H9 (cell line): ENCODE measurements around the gene FARSB. TPM values are rescaled to one million over a fixed set of nuclear protein-coding genes. Genes with fewer than 3 reads are reported as not detected.

Experiments
- DNase-seq: peaks from one replicate; pipeline ENCODE4 v3.0.0-alpha.2; 2017
- H2AFZ ChIP-seq: one replicate; pipeline ENCODE4 v1.6.1; 2013; ENCODE audit warnings: mild to moderate bottlenecking, low read length, control low read depth, moderate library complexity
- H2AK5ac ChIP-seq: 2 replicates; pipeline ENCODE4 v1.6.1; 2013; ENCODE audit warnings: low read length, control low read depth, mixed read lengths; ENCODE audit not compliant: insufficient read length
- H2BK120ac ChIP-seq: one replicate; pipeline ENCODE4 v1.6.1; 2013; ENCODE audit warnings: low read depth, mild to moderate bottlenecking, low read length, control low read depth, inconsistent platforms; ENCODE audit not compliant: poor library complexity, severe bottlenecking
- H2BK12ac ChIP-seq: 2 replicates; pipeline ENCODE4 v1.6.1; 2013; ENCODE audit warnings: low read length, control low read depth, mixed read lengths, low read depth; ENCODE audit not compliant: insufficient read length
- H2BK15ac ChIP-seq: 2 replicates; pipeline ENCODE4 v1.6.1; 2013; ENCODE audit warnings: low read depth, low read length, control low read depth
- H2BK20ac ChIP-seq: one replicate; pipeline ENCODE4 v1.6.1; 2013; ENCODE audit warnings: low read depth, mild to moderate bottlenecking, low read length, control low read depth, inconsistent platforms; ENCODE audit not compliant: poor library complexity, severe bottlenecking
- H2BK5ac ChIP-seq: 2 replicates; pipeline ENCODE4 v1.6.1; 2013; ENCODE audit warnings: low read length, control low read depth, mixed read lengths; ENCODE audit not compliant: insufficient read length
- H3K14ac ChIP-seq: 2 replicates; pipeline ENCODE4 v1.6.1; 2013; ENCODE audit warnings: low read length, control low read depth; ENCODE audit not compliant: insufficient read depth
- H3K18ac ChIP-seq: 2 replicates; pipeline ENCODE4 v1.6.1; 2013; ENCODE audit warnings: low read depth, mild to moderate bottlenecking, mixed read lengths, low read length, control low read depth; ENCODE audit not compliant: insufficient read length
- H3K23ac ChIP-seq: 2 replicates; pipeline ENCODE4 v1.6.1; 2013; ENCODE audit warnings: low read length, control low read depth, mixed read lengths, low read depth; ENCODE audit not compliant: insufficient read length
- H3K23me2 ChIP-seq: 2 replicates; pipeline ENCODE4 v1.6.1; 2013; ENCODE audit warnings: low read depth, mild to moderate bottlenecking, mixed read lengths, low read length, control low read depth; ENCODE audit not compliant: insufficient read length, poor library complexity, severe bottlenecking
- H3K27ac ChIP-seq: 2 replicates; pipeline ENCODE4 v1.5.1; 2013; ENCODE audit warnings: low read length, control low read depth, mixed read lengths, low read depth; ENCODE audit not compliant: insufficient read length
- H3K27me3 ChIP-seq: 2 replicates; pipeline ENCODE4 v1.6.1; 2013; ENCODE audit warnings: low read length, control low read depth, inconsistent platforms; ENCODE audit not compliant: insufficient read depth
- H3K4ac ChIP-seq: 2 replicates; pipeline ENCODE4 v1.6.1; 2013; ENCODE audit warnings: low read depth, mild to moderate bottlenecking, control low read depth, inconsistent platforms, low read length, moderate library complexity
- H3K4me1 ChIP-seq: 2 replicates; pipeline ENCODE4 v1.6.1; 2013; ENCODE audit warnings: low read length, control low read depth, inconsistent platforms; ENCODE audit not compliant: insufficient read depth
- H3K4me2 ChIP-seq: 2 replicates; pipeline ENCODE4 v1.6.1; 2013; ENCODE audit warnings: low read length, control low read depth, mixed read lengths; ENCODE audit not compliant: insufficient read length, insufficient read depth
- H3K56ac ChIP-seq: 2 replicates; pipeline ENCODE4 v1.6.1; 2013; ENCODE audit warnings: low read depth, mild to moderate bottlenecking, mixed read lengths, low read length, control low read depth; ENCODE audit not compliant: insufficient read length
- H3K79me1 ChIP-seq: 2 replicates; pipeline ENCODE4 v1.6.1; 2013; ENCODE audit warnings: low read depth, mild to moderate bottlenecking, moderate library complexity, low read length, control low read depth, inconsistent platforms; ENCODE audit not compliant: insufficient read depth, poor library complexity, severe bottlenecking
- H3K79me2 ChIP-seq: 2 replicates; pipeline ENCODE4 v1.6.1; 2013; ENCODE audit warnings: low read length, control low read depth, inconsistent platforms; ENCODE audit not compliant: insufficient read depth
- H3K9ac ChIP-seq: 2 replicates; pipeline ENCODE4 v1.6.1; 2013; ENCODE audit warnings: low read length, control low read depth, mixed read lengths; ENCODE audit not compliant: insufficient read length; ENCODE audit errors: extremely low read depth
- H3K9me3 ChIP-seq: one replicate; pipeline ENCODE4 v1.6.1; 2013; ENCODE audit warnings: low read depth, low read length, inconsistent platforms; ENCODE audit not compliant: control insufficient read depth
- H3T11ph ChIP-seq: one replicate; pipeline ENCODE4 v1.6.1; 2013; ENCODE audit warnings: mild to moderate bottlenecking, low read length, control low read depth, inconsistent platforms
- H4K20me1 ChIP-seq: one replicate; pipeline ENCODE4 v1.6.1; 2013; ENCODE audit not compliant: control insufficient read depth, insufficient read length, insufficient read depth
- H4K5ac ChIP-seq: 2 replicates; pipeline ENCODE4 v1.6.1; 2013; ENCODE audit warnings: low read depth, mild to moderate bottlenecking, mixed read lengths, low read length, control low read depth; ENCODE audit not compliant: insufficient read length
- H4K8ac ChIP-seq: replicated peaks from 2 replicates; pipeline ENCODE4 v1.6.1; 2013; ENCODE audit warnings: low read length, control low read depth, mixed read lengths, low read depth; ENCODE audit not compliant: insufficient read length
- H4K91ac ChIP-seq: 2 replicates; pipeline ENCODE4 v1.6.1; 2013; ENCODE audit warnings: low read depth, mild to moderate bottlenecking, moderate library complexity, mixed read lengths, low read length, control low read depth; ENCODE audit not compliant: insufficient read length
- H3K27ac Mint-ChIP-seq, 3 experiments: 2 replicates in 2 of 3; 3 replicates in 1 of 3; pipeline ENCODE4 v1.8.0; 2020 to 2021; ENCODE audit warnings: mixed read lengths in 3 of 3, mild to moderate bottlenecking in 1 of 3, moderate library complexity in 1 of 3
- H3K27me3 Mint-ChIP-seq: 2 replicates; pipeline ENCODE4 v1.8.0; 2021; ENCODE audit warnings: low read depth, mild to moderate bottlenecking, moderate library complexity, mixed read lengths
- H3K36me3 Mint-ChIP-seq, 3 experiments: 2 replicates in 2 of 3; 3 replicates in 1 of 3; pipeline ENCODE4 v1.8.0; 2020 to 2021; ENCODE audit warnings: low read depth in 3 of 3, mixed read lengths in 3 of 3; ENCODE audit not compliant: insufficient read depth in 1 of 3
- H3K4me1 Mint-ChIP-seq, 2 experiments: 2 replicates each; pipeline ENCODE4 v1.8.0; 2020; ENCODE audit warnings: mixed read lengths in 2 of 2
- H3K4me3 Mint-ChIP-seq, 2 experiments: 2 replicates in 1 of 2; 3 replicates in 1 of 2; pipeline ENCODE4 v1.8.0; 2020 to 2021; ENCODE audit warnings: mild to moderate bottlenecking in 2 of 2, mixed read lengths in 2 of 2, moderate library complexity in 1 of 2
- H3K9me3 Mint-ChIP-seq, 2 experiments: 2 replicates in 1 of 2; 3 replicates in 1 of 2; pipeline ENCODE4 v1.8.0; 2020; ENCODE audit warnings: mild to moderate bottlenecking in 2 of 2, mixed read lengths in 2 of 2, moderate library complexity in 1 of 2
- CTCF ChIP-seq: fragments of 200-600 bp; sonication (generic); conservative IDR thresholded peaks from 3 replicates; pipeline ENCODE4 v1.8.0; 2021; ENCODE audit warnings: antibody characterized with exemption, mild to moderate bottlenecking
- WGBS: extraction: QIAGEN DNeasy Blood & Tissue Kit; methylation state at CpG from one replicate; pipeline ENCODE4 v1.1.7; 2013; ENCODE audit warnings: missing lambda C conversion rate, low lambda C conversion rate, mixed read lengths; ENCODE audit not compliant: insufficient read length; ENCODE audit errors: extremely low coverage; 5-methylcytosine and 5-hydroxymethylcytosine counted together
- total RNA-seq: library from RNA; stranded (reverse); gene quantifications from 2 replicates; pipeline ENCODE4 v1.2.1, GENCODE V29; 2021

The FARSB gene
- total RNA-seq, 1 experiment from 2014 or later: 32.1 TPM

DNA sequence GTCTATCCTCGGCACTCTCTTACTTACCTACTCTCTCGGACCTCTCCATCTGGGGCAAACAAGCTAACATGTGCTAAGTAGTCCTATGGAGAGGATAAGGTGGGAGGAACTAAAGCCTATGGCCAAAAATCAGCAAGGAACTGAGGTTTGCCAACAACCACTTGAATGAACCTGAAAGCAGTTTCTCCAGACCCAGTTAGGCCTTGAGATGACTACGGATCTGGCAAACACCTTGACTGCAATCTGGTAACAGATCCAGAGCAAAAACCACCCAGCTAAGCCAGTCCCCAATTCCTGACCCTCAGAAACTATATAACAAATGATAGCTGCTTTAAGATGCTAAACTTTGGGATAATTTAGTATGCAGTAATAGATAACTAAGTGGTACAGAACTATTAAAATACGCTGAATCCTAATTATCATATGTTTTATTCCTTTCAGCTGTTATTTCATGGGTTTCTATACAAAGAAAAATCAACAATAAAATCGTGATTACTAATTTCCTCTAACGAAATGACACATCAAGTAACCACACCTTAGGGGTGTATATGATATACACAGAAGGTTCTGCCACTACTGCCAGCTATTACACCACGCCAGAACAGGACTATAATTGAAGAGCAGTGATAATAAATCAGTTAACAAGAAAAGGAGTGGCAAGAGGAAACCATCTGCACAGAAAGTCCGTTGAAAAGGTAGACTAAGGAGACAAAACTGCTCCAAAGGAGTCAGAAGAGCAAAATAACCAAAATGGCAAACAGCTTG is 3.2 kb downstream of the FARSB start:
- no peaks in the 10 kb centered on the region for H3K27me3 ChIP-seq
- no peak overlapping the region for H2AFZ ChIP-seq
- no peak overlapping the region for H3K4ac ChIP-seq
- no peaks in the 10 kb centered on the region for H3K9me3 ChIP-seq
- no peak for TF ChIP-seq CTCF
- no peak overlapping the region for H4K5ac ChIP-seq
- H3K36me3 Mint-ChIP-seq: peaks cover 7 to 13% (median 11%) of the 10 kb centered on the region in 3 experiments; a peak in 4 of 7 replicates
- H3K14ac ChIP-seq: no peak overlapping the region
- peaks cover 18% of the 10 kb centered on the region; the same call in 1 of the 2 replicates for H3K79me2 ChIP-seq
- no peak overlapping the region for H3K27ac ChIP-seq
- peaks cover 14% of the 10 kb centered on the region for H3K23me2 ChIP-seq
- H3K27ac Mint-ChIP-seq: no peak overlapping the region
- H4K20me1 ChIP-seq: no peaks in the 10 kb centered on the region
- no peaks in the 10 kb centered on the region; the same call in 1 of the 2 replicates for H3K4me1 ChIP-seq
- DNase-seq: no peak
- no peak overlapping the region for H3K18ac ChIP-seq
- H2AK5ac ChIP-seq: no peak overlapping the region
- no peak overlapping the region for H3K56ac ChIP-seq
- H2BK5ac ChIP-seq: no peak overlapping the region
- H4K8ac ChIP-seq: no peak overlapping the region
- H3K27me3 Mint-ChIP-seq: no peaks in the 10 kb centered on the region
- peaks cover 10% of the 10 kb centered on the region for H3K79me1 ChIP-seq
- H2BK120ac ChIP-seq: no peak overlapping the region
- H2BK12ac ChIP-seq: no peak overlapping the region
- no peak overlapping the region for H2BK15ac ChIP-seq
- H3K9me3 Mint-ChIP-seq: no peaks in the 10 kb centered on the region; a peak in 1 of 5 replicates
- no peak overlapping the region for H3K4me3 Mint-ChIP-seq
- no peak overlapping the region for H4K91ac ChIP-seq
- no peak overlapping the region for H3K23ac ChIP-seq
- H3T11ph ChIP-seq: no peak overlapping the region
- no peak overlapping the region for H3K4me2 ChIP-seq
- peaks cover 11 to 17% of the 10 kb centered on the region in 2 experiments for H3K4me1 Mint-ChIP-seq
- peak overlapping the region; percentile 21 for H3K9ac ChIP-seq
- H2BK20ac ChIP-seq: no peak overlapping the region
- no CpG with 5 or more reads among the region's 8 CpGs for WGBS
